Right atrium auricular region (tissue), 2 donors: ENCODE results near the gene CRABP1. TPM values are rescaled to one million over a fixed set of nuclear protein-coding genes. Genes with fewer than 3 reads are reported as not detected.

Source experiments
- DNase-seq: peaks from one replicate; pipeline ENCODE4 v3.0.0-alpha.2; 2019; ENCODE audit warnings: low spot score
- H3K27ac ChIP-seq, 2 donors: fragments of 200-600 bp; sonication (generic); 1 replicate in 1 of 2; 2 replicates in 1 of 2; pipeline ENCODE4 v1.5.1; 2016 to 2019
- H3K27me3 ChIP-seq, 2 donors: fragments of 200-600 bp; sonication (generic); one replicate each; pipeline versions ENCODE4 v1.5.1 to v1.6.0; 2017 to 2019
- H3K36me3 ChIP-seq: fragments of 200-600 bp; sonication (generic); one replicate; pipeline ENCODE4 v1.5.1; 2016
- H3K4me1 ChIP-seq, 2 donors: fragments of 200-600 bp; sonication (generic); one replicate each; pipeline versions ENCODE4 v1.5.1 to v1.6.0; 2017 to 2019
- H3K4me3 ChIP-seq, 2 donors: fragments of 200-600 bp; sonication (generic); 1 replicate in 1 of 2; 2 replicates in 1 of 2; pipeline ENCODE4 v1.5.1; 2017 to 2019; ENCODE audit warnings: mild to moderate bottlenecking in 1 of 2, moderate library complexity in 1 of 2
- H3K9me3 ChIP-seq, 2 donors: fragments of 200-600 bp; sonication (generic); one replicate each; pipeline ENCODE4 v1.5.1; 2019
- total RNA-seq, 2 donors: library from RNA; depleted of rRNA; stranded (reverse); fragments of >200 nt; gene quantifications; one replicate each; pipeline ENCODE4 v1.1.0, GENCODE V29; 2016
- TF ChIP-seq, protein P1 (sequence below), 2 donors: fragments of 200-600 bp; sonication (generic); IDR thresholded peaks; one replicate each; pipeline ENCODE4 v1.5.1; 2019; ENCODE audit warnings: antibody characterized with exemption in 2 of 2

CRABP1 gene
- total RNA-seq, 2 donors from 2014 or later = not detected

- H3K4me3 ChIP-seq = no peak overlapping the region
- no peak overlapping the region for H3K27ac ChIP-seq
- no peaks in the 10 kb centered on the region for H3K36me3 ChIP-seq
- TF ChIP-seq, protein P1, sequence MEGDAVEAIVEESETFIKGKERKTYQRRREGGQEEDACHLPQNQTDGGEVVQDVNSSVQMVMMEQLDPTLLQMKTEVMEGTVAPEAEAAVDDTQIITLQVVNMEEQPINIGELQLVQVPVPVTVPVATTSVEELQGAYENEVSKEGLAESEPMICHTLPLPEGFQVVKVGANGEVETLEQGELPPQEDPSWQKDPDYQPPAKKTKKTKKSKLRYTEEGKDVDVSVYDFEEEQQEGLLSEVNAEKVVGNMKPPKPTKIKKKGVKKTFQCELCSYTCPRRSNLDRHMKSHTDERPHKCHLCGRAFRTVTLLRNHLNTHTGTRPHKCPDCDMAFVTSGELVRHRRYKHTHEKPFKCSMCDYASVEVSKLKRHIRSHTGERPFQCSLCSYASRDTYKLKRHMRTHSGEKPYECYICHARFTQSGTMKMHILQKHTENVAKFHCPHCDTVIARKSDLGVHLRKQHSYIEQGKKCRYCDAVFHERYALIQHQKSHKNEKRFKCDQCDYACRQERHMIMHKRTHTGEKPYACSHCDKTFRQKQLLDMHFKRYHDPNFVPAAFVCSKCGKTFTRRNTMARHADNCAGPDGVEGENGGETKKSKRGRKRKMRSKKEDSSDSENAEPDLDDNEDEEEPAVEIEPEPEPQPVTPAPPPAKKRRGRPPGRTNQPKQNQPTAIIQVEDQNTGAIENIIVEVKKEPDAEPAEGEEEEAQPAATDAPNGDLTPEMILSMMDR (IDR thresholded peaks at IDR 0.05) = no peak
- H3K9me3 ChIP-seq = no peaks in the 10 kb centered on the region
- no peaks in the 10 kb centered on the region for H3K27me3 ChIP-seq
- DNase-seq = no peak
- H3K4me1 ChIP-seq = no peaks in the 10 kb centered on the region
Observed at GRCh38 chr15:78353093-78353492, 12.9 kb downstream of the CRABP1 start.

GRCh38 chr15:78355177-78355576 is 15.0 kb downstream of the CRABP1 start:
- Histone ChIP-seq H3K36me3 (no peaks in the 10 kb centered on the region), H3K9me3 (no peaks in the 10 kb centered on the region), H3K27me3 (no peaks in the 10 kb centered on the region), H3K27ac (no peak overlapping the region), H3K4me1 (no peaks in the 10 kb centered on the region), H3K4me3 (no peak overlapping the region)
- TF ChIP-seq, protein P1 (IDR thresholded peaks at IDR 0.05) = no peak
- DNase-seq = no peak

- DNase-seq = no peak
- TF ChIP-seq, protein P1 (IDR thresholded peaks at IDR 0.05) = no peak
Observed at GRCh38 chr15:78358102-78358870, 18.1 kb downstream of the CRABP1 start.

GRCh38 chr15:78359041-78359808 is 19.1 kb downstream of the CRABP1 start:
- Histone ChIP-seq H3K36me3 (no peaks in the 10 kb centered on the region), H3K9me3 (no peaks in the 10 kb centered on the region), H3K27me3 (no peaks in the 10 kb centered on the region), H3K4me3 (no peak overlapping the region), H3K27ac (no peak overlapping the region), H3K4me1 (no peaks in the 10 kb centered on the region)
- TF ChIP-seq, protein P1 (IDR thresholded peaks at IDR 0.05) = no peak
- no peak for DNase-seq

More at GRCh38 chr15:78358102-78358870, 18.1 kb downstream of the CRABP1 start:
- Histone ChIP-seq H3K4me1 (no peaks in the 10 kb centered on the region), H3K27me3 (no peaks in the 10 kb centered on the region), H3K9me3 (no peaks in the 10 kb centered on the region), H3K4me3 (no peak overlapping the region), H3K36me3 (no peaks in the 10 kb centered on the region), H3K27ac (no peak overlapping the region)

GRCh38 chr15:78360367-78360801 is 20.2 kb downstream of the CRABP1 start:
- no peaks in the 10 kb centered on the region for H3K4me1 ChIP-seq
- no peak for DNase-seq
- no peaks in the 10 kb centered on the region for H3K9me3 ChIP-seq
- H3K27me3 ChIP-seq = no peaks in the 10 kb centered on the region
- no peak overlapping the region for H3K4me3 ChIP-seq
- H3K27ac ChIP-seq = no peak overlapping the region
- TF ChIP-seq, protein P1 (IDR thresholded peaks at IDR 0.05) = no peak
- no peaks in the 10 kb centered on the region for H3K36me3 ChIP-seq
